SHP77 treated with DMSO at 0.1 percent for 48 hours (cell line): ENCODE measurements around the gene MYO5C.
"Not testable (repeated sequence)": the region's sequence is repeated elsewhere in the genome, so short reads cannot be mapped to it uniquely, and the experiment has no call there.

Source experiments
- DNase-seq: peaks from one replicate; lab custom pipeline; 2025; lab: John Stamatoyannopoulos, UW

MYO5C gene

DNA sequence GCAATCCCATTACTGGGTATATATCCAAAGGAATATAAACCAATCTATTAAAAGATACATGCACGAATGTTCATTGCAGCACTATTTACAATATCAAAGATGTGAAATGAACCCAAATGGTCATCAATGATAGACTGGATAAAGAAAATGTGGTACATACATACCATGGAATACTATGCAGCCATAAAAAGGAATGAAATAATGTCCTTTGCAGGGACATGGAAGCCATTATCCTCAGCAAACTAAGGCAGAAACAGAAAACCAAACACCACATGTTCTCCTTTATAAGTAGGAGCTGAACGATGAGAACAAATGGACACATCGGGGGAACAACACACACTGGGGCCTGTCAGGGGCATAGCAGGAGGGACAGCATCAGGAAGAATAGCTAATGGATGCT lies 125.4 kb downstream of the MYO5C start:
- not testable (repeated sequence) for DNase-seq

DNA sequence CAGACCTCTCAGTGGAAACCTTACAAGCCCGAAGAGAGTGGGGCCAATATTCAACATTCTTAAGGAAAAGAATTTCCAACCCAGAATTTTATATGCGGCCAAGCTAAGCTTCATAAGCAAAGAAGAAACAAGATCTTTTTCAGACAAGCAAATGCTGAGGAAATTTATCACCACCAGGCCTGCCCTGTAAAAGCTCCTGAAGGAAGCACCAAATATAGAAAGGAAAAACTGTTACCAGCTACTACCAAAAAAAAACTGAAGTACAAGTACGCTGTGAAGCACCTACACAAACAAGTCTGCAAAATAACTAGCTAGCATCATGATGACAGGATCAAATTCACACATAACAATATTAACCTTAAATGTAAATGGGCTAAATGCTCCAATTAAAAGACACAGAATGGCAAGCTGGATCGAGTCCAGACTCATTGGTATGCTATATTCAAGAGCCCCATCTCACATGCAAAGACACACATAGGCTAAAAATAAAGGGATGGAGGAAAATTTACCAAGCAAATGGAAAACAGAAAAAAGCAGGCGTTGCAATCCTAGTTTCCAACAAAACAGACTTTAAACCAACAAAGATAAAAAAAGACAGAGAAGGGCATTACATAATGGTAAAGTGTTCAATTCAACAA lies 130.0 kb downstream of the MYO5C start:
- not testable (repeated sequence) for DNase-seq

DNA sequence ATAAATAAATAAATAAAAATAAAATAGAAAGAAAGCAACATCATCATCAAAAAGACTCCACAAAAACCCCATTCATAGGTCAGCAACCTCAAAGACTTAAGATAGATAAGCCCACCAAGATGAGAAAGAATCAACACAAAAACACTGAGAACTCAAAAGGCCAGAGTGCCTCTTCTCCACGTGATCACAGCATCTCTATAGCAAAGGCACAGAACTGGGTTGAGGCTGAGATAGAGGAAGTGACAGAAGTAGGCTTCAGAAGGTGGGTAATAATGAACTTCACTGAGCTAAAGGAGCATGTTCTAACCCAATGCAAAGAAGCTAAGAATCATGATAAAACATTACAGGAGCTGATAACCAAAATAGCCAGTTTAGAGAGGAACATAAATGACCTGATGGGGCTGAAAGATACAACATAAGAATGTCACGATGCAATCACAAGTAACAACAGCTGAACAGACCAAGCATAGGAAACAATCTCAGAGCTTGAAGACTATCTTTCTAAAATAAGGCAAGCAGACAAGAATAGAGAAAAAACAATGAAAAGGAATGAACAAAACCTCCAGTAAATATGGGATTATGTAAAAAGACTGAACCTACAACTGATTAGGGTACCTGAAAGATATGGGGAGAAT lies 130.9 kb downstream of the MYO5C start:
- no peak for DNase-seq

DNA sequence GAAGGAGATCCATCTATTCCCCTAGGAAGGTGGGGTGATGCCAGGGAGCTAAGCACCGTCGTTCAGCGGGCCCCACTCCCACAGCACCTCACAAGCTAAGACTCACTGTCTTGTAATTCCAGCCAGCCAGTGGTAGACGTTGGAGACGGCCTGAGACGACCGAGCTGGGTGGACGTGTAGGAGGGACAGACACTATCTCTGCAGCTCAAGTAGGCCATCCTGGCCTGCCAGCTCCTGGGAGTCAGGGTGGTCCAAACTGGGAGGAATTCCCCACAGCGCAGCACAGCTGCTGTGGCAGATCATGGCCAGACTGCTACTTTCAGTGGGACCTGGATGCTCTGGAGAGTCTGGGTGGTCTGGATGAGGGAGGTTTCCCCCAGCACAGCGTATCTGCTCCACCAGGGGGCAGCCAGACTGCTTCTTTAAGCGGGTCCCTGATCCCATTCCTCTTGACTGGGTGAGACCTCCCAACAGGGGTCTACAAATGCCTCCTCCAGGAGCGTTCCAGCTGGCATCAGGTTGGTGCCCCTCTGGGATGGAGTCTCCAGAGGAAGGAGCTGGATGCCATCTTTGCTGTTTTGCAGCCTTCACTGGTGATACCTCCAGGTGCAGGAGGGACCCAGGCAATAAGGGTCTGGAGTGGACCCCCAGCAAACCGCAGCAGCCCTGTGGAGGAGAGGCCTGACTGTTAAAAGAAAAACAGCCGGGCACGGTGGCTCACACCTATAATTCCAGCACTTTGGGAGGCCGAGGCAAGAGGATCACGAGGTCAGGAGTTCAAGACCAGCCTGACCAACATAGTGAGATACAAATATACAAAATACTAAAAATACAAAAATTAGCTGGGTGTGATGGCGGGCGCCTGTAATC lies 132.0 kb downstream of the MYO5C start:
- no peak for DNase-seq

DNA sequence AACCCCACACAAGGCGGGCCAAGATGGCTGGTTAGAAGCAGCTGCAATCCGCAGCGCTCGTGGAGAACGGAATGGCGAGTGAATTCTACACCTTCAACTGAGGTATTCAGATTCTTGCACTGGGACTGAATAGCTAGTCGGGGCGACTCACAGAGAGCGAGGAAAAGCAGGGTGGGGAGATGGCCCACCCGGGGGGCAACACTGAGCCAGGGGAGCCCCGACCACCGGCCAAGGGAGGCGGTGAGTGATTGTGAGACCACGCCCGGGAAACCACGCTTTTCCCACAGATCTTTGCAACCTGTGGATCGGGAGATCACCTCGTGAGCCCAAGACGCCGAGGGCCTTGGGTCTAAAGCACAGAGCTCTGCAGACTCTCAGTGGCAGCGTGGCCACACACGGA lies 132.7 kb downstream of the MYO5C start:
- DNase-seq, result no peak

DNA sequence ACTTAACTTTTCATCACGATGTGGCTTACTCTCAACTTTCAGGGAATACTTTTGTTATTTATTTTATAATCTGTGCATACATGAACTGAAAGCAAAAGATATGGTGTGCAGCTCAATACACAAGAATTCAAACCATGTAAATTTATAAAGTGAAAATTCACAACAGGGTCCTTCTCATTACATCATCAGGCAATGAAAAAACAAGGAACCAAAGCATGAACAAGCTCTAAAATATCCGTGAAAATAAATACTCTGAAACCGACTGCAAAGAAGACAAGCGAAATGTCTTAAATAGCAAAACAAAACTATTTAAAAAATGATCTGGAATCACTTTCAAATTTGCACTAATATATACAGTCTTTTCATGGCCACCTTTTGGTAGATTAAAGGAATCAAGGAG lies 133.3 kb downstream of the MYO5C start:
- DNase-seq, result no peak

DNA sequence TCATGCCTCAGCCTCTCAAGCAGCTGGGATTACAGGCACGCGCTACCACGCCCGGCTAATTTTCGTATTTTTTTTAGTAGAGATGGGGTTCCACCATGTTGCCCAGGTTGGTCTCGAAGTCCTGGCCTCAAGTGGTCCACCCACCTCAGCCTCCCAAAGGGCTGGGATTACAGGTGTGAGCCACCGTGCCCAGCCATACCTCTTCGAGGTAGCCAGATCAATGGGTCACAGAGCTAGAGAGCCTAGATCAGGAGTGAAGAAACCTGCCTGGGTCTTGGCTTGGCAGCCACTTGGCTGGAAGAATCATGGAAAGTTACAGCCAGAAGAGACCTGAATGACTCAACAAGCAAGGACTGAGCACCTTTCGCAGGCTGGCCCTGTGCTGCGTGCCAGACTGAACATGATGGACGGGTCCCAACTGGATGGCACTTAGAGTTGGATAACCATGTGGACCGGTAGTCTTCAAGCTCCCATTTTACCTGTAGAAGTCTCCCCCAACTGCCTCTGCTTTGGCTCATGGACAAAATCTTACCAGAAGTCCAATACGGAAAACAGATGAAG lies 134.1 kb downstream of the MYO5C start:
- DNase-seq, result no peak

DNA sequence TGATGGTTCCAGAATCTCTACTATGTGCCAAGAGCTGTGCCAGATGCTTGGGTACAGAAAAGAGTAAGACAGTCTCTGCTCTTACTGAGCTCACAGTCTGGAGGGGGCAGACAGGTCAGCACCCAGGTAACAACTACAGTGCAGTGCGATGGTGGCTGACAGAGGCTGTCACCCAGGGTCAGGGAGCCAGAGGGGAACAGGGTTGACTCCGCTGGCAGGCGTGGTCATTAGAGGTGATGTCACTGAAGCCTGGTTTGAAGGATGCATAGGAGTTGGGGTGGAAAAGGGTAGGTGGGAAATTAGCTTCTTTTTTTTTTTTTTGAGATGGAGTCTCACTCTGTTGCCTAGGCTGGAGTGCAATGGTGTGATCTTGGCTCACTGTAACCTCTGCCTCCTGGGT lies 136.0 kb downstream of the MYO5C start:
- DNase-seq, result no peak

DNA sequence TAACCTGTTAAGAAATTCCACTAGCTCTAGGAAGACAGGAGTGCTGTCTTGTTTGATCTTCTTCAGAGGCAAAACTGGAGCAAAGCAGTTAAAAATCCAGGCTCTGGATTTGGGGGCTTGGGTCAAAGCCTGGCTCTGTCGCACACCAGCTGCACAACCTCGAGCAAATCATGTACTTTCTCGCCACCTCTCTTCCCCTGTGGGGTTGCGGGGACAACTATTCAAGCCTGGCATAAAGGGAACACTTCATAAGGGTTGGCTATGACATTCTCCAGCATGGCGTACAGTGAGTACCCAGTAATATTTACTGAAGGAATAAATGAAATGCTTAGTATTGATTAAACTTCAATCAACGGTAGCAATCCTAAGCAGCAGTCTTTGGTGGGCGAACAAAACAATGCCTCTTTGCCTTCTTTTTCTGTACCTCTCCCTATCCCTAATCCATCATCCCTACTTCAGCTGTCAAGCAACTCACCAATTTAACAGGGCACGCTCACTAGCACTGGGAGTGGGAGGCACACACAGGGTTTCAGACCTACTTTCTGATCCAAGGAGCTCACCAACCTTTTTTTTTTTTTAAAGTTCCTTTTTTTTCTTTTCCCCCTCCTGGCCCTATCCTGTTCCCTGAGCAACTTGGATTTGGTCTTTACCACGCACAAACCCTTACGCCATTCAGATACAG lies 137.4 kb downstream of the MYO5C start:
- DNase-seq, result no peak

DNA sequence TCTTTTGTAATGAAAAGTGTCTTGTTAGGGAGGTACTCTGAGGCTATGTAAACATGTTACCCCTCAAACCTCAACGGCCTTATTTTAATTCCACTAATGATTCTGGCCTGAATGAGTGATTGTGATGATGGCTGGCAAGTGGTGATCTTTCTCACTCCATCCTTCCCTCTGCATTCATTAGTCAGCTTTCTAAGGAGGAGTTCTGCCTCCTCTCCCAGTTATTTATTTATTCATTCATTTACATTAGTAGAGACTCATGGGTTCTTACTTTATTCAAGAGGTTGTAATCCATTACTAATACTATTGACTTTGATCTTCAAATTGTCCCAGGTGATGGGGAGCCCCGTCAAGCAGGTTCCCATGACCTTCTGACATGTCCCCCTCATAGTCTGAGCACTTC lies 139.7 kb downstream of the MYO5C start:
- DNase-seq, result no peak

DNA sequence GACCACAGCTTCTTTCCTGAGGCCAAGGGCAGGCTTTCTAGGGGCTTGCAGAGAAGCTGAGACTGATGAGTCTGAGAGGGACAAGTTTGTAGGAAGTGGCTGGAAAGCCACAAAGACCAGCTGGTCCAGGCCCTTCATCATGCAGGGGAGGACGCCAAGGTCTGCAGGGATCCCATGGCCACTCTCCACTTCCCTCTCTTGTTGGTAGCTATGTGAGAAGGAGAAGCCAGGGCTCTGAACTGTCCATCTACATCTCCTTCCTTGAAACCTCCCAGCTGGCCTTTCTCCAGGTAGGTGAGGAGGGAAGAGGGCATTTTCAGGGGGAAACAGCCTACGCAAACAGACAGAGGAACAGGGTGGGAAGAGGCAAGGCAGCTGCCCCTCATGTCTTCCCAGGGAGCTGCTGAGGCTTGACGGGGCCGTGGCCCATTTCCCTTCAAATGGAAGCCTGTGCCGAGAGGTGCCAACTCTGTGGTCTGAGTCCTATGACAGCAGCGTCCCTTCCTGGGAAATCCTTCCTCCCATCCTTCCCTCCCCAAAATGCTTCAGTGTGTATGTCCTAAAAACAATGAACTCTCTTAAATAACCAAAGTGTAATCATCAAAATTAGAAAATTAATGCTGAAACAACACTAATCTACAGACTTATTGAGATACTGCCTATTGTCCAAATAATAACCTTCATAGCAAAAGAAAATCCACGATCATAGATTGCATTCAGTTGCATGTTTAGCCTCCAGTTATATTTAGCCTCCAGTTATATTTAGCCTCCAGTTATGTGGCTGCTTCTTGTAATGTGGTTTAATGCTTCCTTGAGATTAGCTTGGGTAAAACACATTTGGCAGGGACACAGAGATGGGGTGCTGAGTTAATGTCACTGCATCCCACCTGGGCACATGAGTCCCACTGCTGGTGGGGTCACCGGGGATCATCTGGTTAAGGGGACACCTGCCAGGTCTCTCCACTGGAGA lies 140.4 kb downstream of the MYO5C start:
- no peak for DNase-seq

DNA sequence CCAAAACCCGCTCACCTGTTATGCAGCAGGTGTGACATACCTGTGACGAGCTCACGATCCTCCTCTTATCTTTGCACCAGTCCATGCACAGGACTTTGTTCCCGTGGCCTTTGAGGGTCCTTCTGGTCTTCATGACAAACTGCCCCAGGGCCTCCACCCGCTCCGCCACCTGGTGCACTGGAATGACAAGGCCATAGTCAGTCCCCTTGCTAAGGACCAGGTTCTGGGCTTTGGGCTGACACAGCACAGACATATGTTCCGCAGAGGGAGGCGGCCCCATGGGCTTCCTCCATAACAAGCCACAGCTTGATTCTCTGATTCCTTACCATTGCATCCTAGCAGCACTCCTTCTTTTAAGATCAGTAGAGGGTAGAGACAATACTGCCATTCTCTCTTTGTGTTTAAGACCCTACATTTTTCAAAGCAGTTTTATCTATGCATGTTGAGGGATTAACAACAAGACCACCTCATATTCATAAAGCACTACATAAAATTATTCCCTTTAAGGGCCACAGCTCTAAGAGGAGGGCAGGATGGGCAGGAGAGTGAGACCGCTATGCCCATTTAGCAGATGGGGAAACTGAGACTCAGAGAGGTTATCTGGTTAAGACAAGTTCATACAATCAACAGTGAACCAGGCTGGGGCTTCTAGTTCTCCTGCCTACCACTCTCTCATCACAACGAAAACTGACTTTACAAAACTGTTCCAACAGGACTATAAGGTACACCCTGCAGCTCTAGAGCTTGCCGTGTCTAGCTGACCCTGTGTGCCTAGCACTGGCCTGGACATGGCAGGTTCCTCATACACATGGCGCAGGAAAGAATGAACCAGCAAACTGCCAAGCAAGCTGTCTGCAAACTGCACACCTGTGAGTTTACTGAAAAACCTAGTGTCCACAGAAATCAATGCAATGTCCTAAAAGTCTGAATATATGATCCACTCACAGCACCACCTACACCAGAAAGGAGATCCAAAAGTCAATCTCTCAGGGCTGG lies 141.4 kb downstream of the MYO5C start:
- DNase-seq, result no peak

DNA sequence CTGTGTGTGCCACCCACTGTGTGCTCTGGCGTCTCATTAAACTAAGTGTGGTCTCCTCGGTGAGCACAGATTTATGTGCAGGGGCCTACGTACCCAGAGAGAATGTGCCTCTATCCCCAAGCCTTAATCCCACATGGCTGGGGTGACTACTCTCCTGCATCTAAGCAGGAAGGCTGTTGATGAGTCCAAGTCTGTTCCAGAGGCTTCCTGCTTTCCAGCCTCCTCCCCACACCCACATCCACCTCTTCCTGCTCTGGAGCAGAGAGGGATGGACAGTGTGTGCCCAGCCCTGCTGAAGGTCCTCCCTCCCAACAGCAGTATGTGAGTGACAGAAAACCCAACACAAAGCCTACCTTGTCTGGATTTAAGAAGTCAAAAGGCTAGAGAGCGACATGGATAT lies 144.3 kb downstream of the MYO5C start:
- DNase-seq, result no peak

DNA sequence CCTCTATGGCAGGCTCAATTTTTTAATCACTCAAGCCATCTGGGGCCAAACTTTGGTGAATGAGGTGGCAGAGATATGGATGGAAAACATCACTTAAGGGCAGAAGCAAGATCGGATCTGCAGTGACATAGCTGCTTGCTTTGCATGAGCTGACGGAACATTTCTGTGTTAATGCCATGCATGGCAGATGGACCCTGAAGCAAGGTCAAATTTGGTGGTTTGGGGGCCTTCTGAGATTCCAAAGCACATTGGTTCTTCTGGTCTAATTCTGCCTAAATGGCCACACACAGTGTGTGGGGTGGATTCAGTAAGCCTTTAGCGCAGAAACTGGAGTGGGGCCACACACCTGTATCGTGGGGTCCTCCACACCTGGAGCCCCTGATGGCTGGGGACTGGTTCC lies 144.7 kb downstream of the MYO5C start:
- no peak for DNase-seq

DNA sequence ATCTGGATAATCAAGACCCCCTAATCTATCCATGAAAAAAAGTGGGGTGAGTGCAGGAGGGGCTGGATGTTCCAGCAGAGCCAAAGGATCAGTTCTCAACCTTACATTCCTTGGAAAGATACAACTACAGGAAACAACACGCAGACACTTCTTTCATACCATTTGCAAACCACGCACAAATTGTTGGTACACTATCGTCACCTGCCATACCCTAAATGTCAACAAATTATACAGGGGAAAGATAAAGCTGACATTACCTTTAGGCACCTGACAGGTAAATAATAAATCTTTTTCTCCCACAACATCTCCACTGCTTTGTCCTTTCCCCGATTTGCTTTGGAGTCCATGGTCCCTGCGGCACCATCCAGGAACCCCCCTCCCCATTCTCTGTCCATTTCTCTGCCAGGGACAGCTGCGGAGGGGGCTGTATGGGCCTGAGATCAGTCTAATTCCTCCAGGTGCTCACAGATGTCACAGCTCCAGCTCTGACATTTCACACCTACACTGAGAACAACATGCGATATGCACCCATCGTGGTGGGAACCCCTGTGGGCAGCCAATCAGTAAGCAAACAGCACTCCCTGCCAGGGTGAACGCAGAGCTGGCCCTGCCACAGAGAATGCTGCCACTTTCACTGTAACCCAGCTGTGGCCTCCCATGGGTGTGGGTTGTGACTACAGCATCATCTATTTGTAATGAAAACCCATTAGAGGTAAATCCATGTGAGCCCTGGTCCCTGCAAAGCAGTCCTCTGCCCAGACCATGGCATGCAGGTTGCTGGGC lies 145.4 kb downstream of the MYO5C start:
- no peak for DNase-seq

DNA sequence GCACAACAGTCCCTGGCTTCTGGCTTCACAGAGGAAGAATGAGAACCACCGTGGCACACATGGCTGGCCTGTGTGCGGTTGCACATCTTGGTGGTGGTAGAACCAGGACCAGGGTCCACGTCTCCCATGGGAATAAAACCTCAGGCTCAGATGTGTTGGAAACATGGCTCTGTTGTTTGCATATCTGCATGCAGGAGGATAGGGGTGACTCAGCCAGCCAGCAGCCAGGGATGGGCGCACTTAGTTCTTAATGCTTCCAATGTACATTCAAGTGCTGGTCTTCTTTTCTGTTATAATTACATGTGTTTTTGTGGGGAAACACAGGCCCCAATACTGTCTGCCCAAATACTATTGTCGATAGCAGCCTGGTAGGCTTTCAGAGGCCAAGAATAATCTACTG lies 147.2 kb downstream of the MYO5C start:
- no peak for DNase-seq

DNA sequence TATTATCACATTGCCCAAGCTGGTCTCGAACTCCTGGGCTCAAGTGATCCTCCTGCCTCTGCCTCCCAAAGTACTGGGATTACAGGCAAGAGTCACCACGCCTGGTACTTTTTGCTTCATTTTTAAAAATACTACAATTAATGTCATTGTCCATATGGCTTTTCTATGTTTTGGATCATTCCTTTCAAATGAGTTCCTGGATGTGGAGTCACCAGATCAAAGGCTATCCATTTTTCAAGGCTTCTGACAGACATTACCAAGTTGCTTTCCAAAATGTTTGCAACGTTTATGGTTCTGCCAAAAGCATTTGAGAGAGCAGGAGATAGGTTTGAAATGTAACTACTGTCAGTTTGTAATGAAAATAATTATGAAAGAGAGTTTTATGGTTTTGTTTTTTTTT lies 148.8 kb downstream of the MYO5C start:
- no peak for DNase-seq

DNA sequence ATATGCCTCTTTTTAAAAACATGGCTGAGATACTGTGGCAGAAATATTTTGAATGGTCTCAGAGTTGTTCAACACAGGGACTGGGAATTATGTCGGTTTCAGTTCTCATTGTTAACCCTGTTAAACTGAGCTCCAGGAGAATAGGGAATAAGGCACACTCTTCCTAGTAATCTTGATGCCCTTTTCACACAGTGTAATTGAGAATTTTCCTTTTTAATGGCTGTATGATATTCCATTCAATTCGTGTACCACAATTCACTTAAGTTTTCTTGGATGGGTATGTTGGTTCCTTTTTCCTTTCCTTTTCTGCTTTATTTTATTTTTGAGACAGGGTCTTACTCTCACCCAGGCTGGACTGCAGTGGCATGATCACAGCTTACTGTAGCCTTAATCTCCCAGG lies 149.3 kb downstream of the MYO5C start:
- DNase-seq, result no peak

DNA sequence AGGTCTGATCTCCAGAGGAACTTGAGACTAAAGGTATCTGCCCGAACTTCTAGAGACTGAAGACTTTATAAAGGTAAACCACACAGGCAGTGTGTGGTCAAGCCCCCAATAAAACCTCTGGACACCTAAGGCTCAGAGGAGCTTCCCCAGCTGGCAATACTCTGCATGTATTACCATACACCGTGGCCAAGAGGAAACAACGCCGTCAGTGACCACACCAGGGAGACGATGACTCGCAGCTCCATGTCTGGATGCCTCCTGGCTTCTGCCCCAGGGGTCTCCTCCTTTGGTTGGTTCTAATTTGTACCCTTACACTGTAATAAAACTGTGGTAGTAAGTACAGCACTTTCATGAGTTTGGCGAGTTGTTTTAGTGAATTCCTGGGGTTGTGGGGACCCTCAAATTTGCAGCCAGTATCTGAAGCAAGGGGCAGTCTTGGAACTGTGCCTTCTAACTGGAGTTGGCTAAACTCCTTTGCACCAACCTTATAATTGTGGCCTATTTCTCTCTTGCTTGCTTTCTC lies 150.9 kb downstream of the MYO5C start:
- no peak for DNase-seq
